SKM-1 (cell line): ENCODE data around the gene FTO.
"Not testable (repeated sequence)": the region's sequence is repeated elsewhere in the genome, so short reads cannot be mapped to it uniquely, and the experiment has no call there.

Source experiments
- DNase-seq: peaks from one replicate; lab custom pipeline; 2025; ENCODE audit not compliant: unreplicated experiment; lab: John Stamatoyannopoulos, UW

The FTO gene

DNA sequence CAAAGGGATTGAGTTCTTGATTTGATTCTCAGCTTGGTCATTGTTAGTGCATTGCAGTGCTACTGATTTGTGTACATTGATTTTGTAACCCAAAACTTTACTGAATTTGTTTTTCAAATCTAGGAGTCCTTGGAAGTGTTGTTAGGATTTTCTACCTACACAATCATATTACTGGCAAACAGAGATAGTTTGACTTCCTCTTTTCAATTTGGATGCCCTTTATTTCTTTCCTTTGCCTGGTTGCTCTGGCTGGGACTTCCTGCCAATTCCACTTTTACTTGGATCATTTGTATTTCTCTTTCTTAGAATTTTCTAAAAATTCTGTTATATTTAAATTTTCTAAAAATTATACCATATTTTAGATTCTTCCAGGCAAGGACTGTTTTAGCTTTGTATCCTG lies 151.1 kb downstream of the FTO start:
- no peak for DNase-seq

DNA sequence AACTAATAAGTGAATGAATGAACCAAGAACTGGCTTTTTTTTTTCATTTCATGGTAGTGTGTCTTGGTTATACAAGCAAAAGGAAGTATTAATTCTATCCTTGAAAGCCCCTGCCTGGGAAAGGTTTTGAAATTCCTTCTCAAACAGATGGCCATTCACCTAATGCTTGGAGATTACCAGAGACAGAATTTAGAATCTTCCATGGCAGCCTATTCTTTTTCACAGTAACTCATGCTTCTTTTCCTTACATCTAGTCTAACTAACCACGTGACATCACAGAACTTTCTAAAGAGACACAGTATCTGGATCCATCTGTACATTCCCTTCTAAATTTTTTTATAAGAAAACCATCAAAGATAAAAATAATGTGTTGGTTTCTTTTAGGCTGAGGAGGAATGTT lies 151.6 kb downstream of the FTO start:
- DNase-seq, result no peak

DNA sequence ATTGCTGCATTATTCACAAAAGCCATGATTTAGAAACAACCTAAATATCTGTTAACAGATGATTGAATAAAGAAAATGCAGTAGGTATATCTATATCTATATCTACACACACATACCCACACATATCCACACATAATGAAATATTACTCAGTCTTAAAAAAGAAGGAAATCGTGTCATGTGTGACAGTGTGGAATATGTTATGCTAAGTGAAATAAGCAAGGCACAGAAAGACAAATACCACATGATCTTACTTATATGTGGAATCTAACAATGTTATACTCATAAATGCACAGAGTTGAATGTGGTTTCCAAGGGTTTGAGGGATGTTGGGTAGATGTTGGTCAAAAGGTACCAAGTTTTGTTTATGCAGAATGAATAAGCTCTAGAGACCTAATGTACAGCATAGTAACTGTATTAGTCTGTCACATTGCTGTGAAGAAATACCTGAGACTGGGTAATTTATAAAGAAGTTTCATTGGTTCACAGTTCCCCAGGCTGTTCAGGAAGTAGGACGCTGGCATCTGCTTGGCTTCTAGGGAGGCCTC lies 156.1 kb downstream of the FTO start:
- no peak for DNase-seq

DNA sequence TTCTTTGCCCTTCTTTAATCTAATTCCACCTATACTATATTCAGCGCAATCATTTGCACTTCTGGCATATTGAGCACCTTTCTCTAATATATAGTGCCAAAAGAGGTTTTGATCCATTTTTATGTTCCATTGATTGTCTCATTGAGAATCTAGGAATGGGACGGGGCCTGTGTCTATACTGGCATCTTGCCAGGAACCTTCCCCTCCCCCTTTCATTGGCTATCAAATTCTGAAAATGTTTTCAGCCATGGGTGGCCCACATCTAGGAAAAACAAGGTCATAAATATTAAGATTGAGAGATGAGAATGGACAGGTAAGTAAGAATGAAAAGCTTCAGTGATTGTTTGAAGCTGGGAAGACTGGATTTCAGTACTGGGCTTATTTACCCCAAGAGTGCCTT lies 159.9 kb downstream of the FTO start:
- DNase-seq, result no peak

DNA sequence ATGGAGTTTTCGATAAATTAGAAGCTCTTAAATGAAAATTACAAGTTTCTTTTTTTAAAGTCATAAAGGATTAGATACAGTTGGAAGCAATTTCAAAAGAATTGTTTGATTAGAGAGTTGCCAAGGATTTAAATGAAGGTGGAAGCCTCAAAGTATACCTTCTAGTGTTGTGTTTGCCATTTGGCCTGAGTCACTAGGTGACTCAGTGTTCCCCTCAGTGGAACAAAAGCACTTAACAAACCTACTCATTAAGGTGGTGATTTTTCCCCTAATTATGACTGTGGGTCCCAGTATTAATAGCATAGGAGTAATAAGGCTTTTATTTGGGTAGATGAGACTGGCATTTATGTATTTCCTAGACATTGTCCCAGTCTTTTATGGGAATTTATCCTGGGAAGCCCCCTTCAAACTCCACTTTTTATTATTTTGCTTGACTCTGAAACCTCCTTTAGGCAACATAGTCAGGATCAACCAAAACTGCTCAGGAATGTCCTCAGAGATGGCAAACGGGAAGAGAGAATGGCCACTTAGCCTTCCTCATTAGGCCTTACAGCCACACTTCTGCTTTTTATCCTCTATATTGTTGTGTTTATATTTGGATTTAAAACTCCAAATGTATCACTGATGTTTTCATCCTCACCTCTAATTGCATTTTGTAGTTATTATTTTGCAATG lies 161.0 kb downstream of the FTO start:
- DNase-seq, result peak; percentile 10

DNA sequence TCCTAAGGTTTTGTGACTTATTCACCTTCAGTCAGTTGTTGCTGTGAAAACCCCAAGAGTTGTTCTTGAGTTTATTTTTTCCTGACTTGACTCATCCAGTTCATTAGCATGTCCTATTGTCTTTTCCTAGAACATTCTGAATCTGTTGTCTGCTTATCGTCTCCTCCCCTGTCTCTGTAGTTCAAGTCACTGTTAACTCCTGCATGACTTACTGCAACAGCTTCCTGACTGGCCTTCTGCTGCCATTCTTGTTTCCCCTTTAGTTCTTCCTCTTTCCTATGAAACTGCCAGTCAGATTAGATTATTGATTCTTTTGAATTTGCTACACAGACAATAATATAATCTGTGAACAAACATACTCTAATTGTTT lies 161.5 kb downstream of the FTO start:
- peak; percentile 27 for DNase-seq

DNA sequence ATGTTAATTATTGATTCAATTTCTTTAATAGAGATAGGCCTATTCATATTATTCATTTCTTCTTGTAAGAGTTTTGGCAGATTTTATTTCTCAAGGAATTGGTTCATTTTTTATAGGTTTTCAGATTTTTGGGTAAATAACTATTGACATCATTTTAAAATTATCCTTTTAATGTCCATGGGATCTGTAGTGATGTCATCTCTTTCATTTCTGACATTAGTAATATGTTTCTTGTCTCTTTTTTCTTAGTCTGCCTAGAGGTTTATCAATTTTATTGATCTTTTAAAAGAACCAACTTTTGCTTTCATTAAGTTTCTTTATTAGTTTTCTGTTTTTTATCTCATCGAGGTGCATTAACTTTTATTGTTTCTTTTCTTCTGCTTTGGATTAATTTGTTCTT lies 162.6 kb downstream of the FTO start:
- no peak for DNase-seq

DNA sequence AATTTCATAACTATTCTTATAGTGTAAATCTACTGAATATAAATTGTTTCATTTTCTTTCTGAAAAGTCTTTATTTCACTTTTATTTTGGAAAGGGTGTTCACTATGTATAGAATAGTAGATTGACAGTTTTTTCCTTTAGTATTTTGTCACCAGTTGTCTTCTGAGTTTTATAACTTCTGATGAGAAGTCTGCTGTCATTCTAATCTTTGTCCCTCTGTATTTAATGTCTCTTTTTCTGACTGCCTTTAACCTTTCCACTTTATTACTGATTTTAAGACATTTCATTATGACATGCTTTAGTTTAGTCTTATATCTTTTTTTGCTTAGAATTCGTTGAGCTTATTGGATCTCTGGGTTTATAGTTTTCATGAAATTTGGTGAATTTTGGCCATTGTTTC lies 166.9 kb downstream of the FTO start:
- no peak for DNase-seq

DNA sequence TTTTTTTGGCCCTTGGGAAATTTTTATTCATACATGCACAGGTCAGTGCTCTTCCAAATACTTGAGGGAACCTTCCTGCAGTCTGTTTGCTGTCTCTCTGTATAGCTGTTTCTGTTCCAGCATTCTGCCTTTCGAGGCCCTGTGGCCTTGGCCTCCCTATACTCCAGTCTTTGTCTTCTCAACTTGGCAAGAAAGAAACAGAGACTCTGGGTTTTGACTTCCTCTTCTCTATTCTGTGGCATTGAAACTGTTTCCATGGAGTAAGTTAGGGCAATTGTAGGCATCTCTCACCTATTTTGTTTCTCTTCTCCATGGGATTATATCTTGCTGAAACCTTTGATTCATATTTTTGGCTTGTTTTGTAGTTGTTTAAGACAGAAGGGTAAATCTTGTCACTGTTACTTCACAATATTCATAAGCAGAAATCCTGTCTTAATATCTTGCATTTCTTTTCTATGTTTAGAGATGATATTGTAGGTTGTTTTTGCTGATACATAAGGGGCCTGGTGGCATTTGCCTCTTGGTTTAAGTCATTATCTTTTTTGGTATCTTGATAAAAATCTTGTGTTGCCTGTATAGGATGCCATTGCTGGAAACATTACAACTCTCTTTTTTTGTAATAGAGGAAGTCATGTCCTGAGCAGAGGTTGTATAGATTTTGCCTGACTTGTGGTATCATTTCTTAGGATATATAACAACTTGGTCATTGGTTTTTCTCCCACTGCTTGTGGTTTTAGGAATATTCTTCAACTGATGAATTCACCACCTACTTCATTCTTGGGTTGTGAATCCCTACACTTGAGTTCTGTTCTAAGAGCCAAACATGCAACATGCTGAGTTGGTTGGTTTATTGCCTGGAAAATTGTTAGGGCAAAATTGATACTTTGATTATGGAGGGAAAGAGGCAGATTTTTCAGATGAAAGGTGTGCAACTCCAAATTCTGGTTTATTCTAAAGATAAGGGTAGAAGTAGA lies 168.6 kb downstream of the FTO start:
- no peak for DNase-seq

DNA sequence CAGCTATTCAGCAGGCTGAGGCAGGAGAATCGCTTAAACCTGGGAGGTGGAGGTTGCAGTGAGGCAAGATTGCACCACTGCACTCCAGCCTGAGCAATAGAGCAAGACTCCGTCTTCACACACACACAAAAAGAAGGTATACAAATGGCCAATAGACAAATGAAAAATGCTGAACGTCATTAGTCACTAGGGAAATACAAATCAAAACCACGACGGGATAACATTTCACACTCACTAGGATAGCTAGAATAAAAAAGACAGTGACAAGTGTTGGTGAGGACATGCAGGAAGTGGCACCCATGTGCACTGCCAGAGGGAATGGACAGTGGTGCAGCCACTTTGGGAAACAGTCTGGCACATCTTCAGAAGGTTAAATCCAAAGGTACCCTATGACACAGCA lies 172.9 kb downstream of the FTO start:
- no peak for DNase-seq

DNA sequence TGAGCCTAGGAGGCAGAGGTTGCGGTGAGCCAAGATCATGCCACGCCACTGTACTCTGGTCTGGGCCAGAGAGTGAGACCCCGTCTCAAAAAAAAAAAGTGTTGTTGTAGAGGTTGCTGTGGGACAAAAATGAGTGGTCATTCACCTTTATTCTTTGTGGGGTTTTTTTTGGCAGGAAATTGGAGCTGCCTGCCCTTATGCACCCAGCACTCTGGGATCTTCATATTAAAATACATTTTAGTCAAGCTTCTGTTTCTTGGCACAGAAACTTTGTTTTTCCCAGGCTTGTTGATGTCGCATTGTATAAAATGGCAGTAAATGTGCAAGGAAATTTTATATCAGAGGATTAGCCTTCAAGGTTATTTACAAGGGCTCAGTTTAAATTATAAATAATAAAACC lies 174.3 kb downstream of the FTO start:
- no peak for DNase-seq

DNA sequence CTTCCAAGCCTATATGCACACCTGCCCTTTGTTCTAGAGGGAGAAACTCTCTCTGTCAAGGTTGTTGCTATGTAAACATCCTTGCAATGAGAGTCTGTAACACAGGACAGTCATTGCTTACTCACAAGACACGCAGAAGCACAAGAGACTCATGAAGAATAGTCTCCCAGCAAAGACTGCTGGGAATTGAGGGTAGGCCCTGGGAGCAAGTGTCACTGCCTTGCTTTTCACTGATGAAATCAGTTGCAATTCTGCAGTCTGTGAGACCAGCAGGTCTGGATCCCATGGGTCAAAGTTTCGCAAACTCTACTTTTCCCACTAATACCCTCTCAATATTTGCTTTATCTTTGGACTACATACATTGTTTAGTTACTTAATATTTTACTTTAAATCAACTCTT lies 177.4 kb downstream of the FTO start:
- no peak for DNase-seq

DNA sequence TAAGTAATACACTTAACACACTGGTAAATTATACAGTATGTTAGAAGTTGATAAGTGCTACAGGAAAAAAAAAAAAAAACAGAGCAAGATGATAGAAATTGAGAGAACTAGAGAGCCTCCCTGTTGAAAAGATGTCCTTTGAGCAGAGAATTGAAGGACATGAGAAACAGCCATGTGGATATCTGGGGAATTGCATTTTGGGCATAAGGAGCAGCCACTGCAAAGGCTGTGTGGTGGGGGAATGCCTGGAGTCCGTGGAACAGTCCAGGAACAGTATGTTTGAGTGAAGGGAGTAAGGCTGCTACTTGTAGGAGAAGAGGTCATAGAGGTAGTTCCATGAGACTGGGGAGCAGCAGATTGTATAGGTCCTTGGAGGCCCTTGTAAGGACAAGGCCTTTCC lies 178.4 kb downstream of the FTO start:
- no peak for DNase-seq

DNA sequence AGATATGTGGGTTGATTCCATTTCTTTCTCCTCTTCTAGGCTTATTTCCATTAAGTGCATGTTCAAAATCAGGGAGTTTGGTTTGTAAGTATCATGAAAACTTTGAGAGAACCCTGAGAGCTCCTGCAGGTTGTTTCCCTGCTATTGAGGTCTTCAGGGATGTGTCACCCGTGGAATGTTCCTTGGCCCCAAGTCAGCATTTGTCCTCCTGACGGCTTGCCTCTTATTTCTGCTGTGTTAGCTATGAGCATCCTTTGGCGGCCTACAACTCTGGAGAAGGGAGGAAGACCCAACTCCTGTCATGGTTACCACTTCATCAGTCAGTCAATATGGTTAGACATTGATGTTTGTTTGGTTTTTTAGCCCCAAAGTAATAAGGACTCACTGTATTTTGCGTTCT lies 180.8 kb downstream of the FTO start:
- no peak for DNase-seq

DNA sequence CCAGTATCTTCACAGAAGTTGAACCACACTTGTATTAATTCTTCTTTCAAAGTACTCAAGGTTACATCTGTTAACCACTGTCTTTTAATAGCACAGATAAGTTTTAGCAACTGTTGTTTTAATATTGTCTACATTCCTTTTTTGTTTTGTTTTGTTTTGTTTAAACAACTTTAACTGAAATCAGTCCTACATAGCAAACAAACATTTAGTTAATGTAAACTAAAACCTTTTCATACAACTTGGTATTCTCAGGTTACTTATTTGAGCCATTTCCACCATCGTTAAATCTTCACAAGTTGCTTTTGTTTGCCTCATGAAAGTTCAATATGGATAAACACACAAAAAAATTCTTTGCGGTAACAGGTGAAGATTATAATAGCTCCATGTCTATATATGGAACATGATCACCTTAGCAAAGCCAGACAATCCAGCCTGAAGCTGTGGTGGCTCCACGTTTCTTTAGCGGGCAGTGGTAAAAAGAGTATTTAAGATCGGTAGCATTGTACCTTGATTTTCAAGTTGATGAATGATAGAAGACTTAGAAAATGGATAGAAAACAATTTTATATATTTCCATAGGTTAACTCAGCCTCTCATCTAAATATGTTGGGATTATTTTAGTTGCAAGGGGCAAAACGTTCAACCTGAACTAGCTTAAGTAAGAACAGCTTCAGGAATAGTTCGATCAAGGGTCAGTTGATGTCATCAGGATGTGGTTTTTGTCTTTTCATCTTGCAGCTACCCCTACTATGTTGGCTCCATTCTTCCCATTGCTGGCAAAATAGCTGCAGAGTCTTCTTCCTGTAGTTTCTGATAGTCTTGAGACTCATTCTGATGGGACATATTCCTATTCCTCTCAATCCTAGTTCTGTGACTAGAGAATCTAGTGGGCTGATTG lies 182.8 kb downstream of the FTO start:
- DNase-seq, result no peak

DNA sequence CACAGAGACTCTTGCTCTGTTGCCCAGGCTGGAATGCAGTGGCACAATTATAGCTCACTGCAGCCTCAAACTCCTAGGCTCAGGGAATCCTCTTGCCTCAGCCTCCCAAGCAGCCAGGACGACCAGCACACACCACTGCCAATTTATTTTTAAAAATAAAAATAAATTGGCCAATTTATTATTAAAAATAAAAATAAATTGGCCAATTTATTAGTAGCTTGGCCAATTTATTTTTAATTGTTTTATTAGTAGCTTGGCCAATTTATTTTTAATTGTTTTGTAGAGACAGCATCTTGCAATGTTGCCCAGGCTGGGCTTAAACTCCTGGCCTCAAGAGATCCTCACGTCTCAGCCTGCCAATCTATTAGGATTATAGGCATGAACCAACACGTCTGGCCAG lies 184.3 kb downstream of the FTO start:
- no peak for DNase-seq

DNA sequence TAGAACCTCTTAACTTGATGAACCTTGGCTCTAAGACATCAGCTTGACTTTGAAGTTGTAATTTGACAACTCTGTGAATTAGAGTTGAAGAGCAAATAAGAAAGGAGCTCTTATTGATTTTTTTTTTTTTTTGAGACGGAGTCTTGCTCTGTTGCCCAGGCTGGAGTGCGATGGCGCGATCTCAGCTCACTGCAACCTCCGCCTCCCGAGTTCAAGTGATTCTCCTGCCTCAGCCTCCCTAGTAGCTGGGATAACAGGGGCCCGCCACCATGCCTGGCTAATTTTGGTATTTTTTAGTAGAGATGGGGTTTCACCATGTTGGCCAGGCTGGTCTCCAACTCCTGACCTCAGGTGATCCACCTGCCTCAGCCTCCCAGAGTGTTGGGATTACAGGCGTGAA lies 186.9 kb downstream of the FTO start:
- not testable (repeated sequence) for DNase-seq

DNA sequence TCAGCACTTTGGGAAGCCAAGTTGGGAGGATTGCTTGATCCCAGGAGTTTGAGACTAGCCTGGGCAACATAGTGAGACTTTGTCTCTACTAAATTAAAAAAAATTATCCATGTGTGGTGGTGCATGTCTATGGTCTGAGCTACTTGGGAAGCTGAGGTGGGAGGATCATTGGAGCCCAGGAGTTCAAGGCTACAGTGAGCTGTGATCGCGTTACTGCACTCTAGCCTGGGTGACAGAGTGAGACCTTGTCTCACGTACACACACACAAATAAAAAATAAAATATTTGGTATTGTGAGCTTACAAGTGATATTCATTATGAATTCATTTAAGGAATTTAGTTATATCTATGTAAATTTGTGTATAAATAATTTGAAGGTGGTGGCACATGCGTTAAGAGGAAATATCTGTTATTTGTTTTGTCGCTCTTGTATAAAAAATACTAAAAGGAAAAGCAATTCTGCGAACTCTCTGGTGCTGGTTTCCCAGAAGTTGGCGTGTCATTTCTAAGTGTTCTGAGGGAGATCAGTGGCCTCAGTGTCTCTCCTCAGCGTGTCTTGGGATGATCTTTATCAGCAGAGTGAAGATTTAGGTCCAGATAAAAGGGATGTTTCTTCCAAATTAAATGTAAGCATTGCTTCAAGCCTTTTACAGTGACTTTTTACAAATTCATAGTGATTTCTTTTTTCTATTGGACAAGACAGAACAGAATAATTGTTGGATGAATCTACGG lies 187.6 kb downstream of the FTO start:
- no peak for DNase-seq

DNA sequence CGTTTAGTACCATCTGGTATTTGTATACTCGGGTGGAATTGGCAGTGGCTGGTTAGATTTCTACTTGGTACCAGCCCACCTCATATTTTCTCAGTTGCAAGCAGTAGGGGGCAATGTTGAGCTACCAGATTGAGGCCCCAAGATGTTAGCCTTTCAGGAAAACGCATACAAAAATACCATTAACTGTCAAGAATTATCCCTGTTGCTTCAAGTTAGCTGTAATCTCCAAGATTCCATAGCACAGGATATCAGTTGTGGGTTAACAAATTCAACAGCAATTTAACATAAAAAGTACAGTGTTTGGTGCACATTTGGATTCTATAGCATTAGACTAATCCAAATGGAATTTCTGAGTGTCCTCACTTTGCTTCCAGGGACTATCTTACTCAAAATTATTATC lies 188.2 kb downstream of the FTO start:
- peak; percentile 26 for DNase-seq

DNA sequence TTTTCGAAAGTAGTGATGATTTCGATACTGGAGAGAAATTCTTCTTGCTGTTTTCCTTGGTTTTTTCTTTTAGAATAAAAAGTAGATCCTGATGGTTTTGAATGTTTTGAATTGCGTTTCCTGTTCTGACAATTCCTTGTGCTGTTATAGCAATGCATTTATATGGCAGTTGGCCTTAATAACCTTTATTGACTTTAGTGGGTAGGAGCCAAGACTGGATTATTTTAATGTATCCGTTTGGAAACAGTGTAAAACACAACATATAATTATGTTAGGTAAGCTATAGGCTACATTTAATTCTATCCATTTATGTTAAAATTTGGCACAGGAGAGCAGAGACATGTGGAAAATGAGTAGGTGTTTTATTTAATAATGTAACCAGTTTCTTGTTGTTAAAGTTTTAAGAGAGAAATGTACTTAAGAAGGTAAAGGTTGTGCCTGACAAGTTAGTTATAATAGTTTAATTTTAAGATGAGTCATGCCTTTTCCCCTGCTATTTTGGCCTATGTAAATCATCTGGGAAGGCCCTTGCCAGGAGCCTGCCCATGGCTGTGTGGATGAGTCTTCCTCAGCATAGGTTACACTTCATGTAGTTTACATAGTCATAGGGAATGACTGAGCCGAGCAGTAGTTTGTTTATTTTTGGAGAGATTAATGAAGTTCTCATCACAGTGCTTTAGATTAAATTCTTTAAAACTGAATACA lies 189.9 kb downstream of the FTO start:
- DNase-seq, result no peak
